HFFc6 (cell line): Measurements from ENCODE around the gene EVI5. TPM values are rescaled to one million over a fixed set of nuclear protein-coding genes. Genes with fewer than 3 reads are reported as not detected.
A peak's percentile ranks its signal among the peaks of the same experiment; 100 is the strongest.

ENCODE experiments used
- DNase-seq: peaks from one replicate; pipeline ENCODE4 v3.0.0-alpha.2; 2018
- H3K27ac Mint-ChIP-seq: 2 replicates; pipeline ENCODE4 v1.8.0; 2020; ENCODE audit warnings: mild to moderate bottlenecking, mixed read lengths
- H3K27me3 Mint-ChIP-seq: 2 replicates; pipeline ENCODE4 v1.8.0; 2021; ENCODE audit warnings: mild to moderate bottlenecking, moderate library complexity, mixed read lengths; ENCODE audit not compliant: insufficient read depth
- H3K36me3 Mint-ChIP-seq: 2 replicates; pipeline ENCODE4 v1.8.0; 2021; ENCODE audit warnings: low read depth, mixed read lengths
- H3K4me1 Mint-ChIP-seq: 2 replicates; pipeline ENCODE4 v1.8.0; 2020; ENCODE audit warnings: low read depth, mixed read lengths
- H3K4me3 Mint-ChIP-seq: 2 replicates; pipeline ENCODE4 v1.8.0; 2020; ENCODE audit warnings: mild to moderate bottlenecking, moderate library complexity, mixed read lengths
- H3K9me3 Mint-ChIP-seq: 2 replicates; pipeline ENCODE4 v1.8.0; 2020; ENCODE audit warnings: mild to moderate bottlenecking, mixed read lengths
- CTCF ChIP-seq: fragments of 200-600 bp; sonication (generic); IDR thresholded peaks from 2 replicates; pipeline ENCODE4 v1.5.0; 2021; ENCODE audit warnings: antibody characterized with exemption, mild to moderate bottlenecking
- total RNA-seq, 6 experiments: library from RNA; stranded (reverse); fragmentation: NEBNext Ultra II Directional; extraction: Animal tissue kit (Norgen Biotek cat#: 25700); gene quantifications; 2 replicates in 1 of 6; 3 replicates in 5 of 6; pipeline ENCODE4 v1.2.3, GENCODE V29; 2021

EVI5 gene
- total RNA-seq, 6 experiments from 2014 or later: 31.7 to 43.7 (median 34.0) TPM

- Mint-ChIP-seq H3K27ac (no peak overlapping the region), H3K9me3 (no peaks in the 10 kb centered on the region), H3K36me3 (peaks cover 5% of the 10 kb centered on the region; the same call in 1 of the 2 replicates), H3K27me3 (peaks cover 69% of the 10 kb centered on the region), H3K4me1 (peaks cover 30% of the 10 kb centered on the region), H3K4me3 (peak overlapping the region; percentile 81)
- no peak for DNase-seq
- TF ChIP-seq CTCF: no peak
Measured at GRCh38 chr1:92482665-92483609, 302.0 kb downstream of the EVI5 start.

DNA sequence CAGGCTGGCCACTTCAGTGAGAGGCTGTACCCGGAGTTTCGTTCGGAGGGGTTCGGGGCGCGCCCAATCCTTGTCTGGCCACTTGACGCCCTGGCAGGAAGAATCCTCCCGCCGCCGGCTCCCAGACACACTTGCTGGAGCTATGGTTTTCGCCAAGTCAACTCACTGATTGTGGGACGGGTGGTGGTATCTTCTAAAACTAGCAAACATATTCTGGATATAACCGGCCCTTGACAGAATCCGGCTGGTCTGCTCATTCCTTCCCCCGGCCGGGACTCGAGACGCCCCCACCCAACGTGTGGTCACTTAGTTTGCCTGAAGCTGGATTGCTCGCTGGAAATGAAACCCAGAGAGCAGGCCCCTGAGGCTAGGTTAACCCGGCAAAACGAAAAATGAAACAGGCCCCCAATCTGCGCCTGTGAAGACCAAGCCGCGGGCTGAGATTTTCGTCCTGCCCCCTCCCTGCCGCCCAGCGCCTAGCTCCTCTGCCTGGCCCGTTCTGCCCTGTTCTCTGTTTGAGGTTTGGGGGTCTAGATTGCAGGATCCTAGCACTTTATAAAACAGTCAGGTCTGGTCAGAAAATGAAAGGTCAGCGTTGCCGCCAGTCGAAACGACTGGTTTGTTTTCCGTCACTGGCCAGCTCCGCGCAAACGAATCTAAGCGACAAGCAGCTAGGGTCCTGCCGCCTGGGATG, 302.8 kb downstream of the EVI5 start:
- Mint-ChIP-seq H3K9me3 (no peaks in the 10 kb centered on the region), H3K27me3 (peaks cover 68% of the 10 kb centered on the region), H3K4me3 (peak overlapping the region; percentile 81), H3K36me3 (peaks cover 5% of the 10 kb centered on the region; the same call in 1 of the 2 replicates), H3K27ac (no peak overlapping the region), H3K4me1 (peaks cover 30% of the 10 kb centered on the region)
- DNase-seq: no peak
- TF ChIP-seq CTCF: no peak

DNA sequence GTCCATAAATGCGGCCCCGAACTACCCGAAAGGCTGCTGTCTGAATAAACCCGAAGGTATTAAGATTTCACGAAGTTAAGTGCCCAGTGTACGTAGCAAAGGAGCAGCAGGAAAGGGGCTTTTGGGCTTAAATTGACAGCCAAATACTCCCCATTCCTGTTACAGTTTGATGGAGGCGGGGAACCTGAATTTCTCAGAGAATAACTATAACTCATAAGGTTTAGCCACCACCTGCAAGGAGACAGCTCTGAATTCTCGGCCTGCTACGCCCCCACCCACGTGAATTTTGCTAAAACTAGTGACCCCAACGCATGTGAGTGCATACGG, 303.3 kb downstream of the EVI5 start:
- DNase-seq: no peak
- H3K4me1 Mint-ChIP-seq: peaks cover 30% of the 10 kb centered on the region
- no peak overlapping the region for H3K27ac Mint-ChIP-seq
- H3K36me3 Mint-ChIP-seq: peaks cover 5% of the 10 kb centered on the region; the same call in 1 of the 2 replicates
- no peaks in the 10 kb centered on the region for H3K9me3 Mint-ChIP-seq
- H3K4me3 Mint-ChIP-seq: peak overlapping the region; percentile 81; the same call in 1 of the 2 replicates
- TF ChIP-seq CTCF: no peak
- peaks cover 65% of the 10 kb centered on the region for H3K27me3 Mint-ChIP-seq

DNA sequence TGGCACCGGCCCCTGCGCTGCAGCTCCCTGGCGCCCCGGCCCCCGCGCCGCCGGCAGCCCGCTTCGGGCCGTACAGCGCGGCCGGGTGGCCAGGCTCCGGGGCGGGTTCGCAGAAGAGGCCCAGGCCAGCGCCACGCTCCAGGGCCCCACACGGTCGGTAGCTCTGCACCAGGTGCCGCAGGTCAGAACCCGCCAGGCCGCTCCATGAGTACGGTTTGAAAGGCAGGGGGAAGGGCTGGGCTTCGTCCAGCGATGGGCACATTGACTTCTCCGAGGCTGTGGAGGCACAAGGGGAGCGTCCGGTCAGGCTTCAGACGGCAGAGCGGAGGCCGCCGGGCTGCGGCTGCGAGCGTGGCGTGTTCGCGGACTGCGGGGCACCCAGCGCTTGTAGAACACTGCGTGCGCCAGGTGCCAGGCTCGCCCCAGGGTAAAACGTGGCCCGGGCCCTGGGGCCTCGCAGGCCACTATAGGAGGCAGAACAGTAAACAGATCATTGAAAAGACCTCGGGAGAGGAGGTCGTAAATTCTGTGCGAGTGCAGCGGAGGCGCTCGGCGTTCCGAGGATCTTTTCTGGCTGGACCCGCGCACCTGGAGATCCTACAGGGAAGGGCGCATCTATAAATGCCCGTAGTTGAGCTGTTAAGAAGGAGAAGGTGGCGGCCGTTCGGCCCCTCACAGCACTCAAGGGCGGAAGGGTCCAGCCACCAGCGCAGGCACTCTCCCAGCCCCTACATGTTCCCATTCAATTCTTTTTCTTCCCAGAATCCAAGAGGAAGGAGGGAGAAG, 303.9 kb downstream of the EVI5 start:
- no peak for DNase-seq
- Mint-ChIP-seq H3K27me3 (peaks cover 64% of the 10 kb centered on the region), H3K4me3 (no peak overlapping the region), H3K36me3 (peaks cover 5% of the 10 kb centered on the region; the same call in 1 of the 2 replicates), H3K4me1 (peaks cover 28% of the 10 kb centered on the region), H3K9me3 (no peaks in the 10 kb centered on the region), H3K27ac (no peak overlapping the region)
- no peak for TF ChIP-seq CTCF

DNA sequence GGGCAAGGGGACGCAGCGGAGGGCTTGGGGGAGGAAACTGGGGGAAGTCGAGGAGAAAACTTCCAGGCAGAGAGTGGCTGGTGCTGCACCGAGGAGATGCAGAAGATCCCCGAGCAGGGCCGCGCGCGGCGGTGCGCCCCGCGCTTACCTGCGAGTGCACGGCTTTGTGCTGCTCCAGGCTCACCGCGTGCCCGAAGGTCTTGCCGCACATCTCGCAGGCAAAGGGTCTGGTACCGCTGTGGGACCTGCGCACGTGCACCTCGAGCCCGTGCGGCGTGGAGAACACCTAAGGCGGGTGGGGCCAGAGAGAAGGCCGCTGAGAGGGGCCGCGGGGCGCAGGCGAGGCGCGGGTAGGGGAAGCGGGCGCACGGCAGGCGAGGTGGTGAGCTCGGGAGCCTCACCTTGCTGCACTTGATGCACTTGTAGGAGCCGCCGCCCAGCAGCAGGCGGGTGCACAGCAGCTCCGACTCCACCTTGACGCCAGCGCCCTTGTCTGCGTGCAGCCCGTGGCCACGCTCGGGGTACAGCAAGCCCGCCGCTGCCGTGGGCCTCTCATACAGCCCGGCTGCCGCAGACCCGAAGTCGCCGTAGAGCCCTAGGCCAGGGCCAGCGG, 304.6 kb downstream of the EVI5 start:
- no peak overlapping the region for H3K4me3 Mint-ChIP-seq
- H3K27me3 Mint-ChIP-seq: peaks cover 66% of the 10 kb centered on the region
- peaks cover 26% of the 10 kb centered on the region for H3K4me1 Mint-ChIP-seq
- H3K36me3 Mint-ChIP-seq: peaks cover 5% of the 10 kb centered on the region; the same call in 1 of the 2 replicates
- TF ChIP-seq CTCF: no peak
- DNase-seq: no peak
- H3K27ac Mint-ChIP-seq: no peak overlapping the region
- no peaks in the 10 kb centered on the region for H3K9me3 Mint-ChIP-seq
